ENCODE measurements around the gene RIT1.

RIT1 gene

GRCh38 chr1:155850345-155850744 is 60.8 kb downstream of the RIT1 start:
- DNase-seq: no peak

GRCh38 chr1:155847823-155848529 is 63.2 kb downstream of the RIT1 start:
- DNase-seq: no peak
